Measurements from ENCODE around the gene CACNG4.

Gene CACNG4

DNA sequence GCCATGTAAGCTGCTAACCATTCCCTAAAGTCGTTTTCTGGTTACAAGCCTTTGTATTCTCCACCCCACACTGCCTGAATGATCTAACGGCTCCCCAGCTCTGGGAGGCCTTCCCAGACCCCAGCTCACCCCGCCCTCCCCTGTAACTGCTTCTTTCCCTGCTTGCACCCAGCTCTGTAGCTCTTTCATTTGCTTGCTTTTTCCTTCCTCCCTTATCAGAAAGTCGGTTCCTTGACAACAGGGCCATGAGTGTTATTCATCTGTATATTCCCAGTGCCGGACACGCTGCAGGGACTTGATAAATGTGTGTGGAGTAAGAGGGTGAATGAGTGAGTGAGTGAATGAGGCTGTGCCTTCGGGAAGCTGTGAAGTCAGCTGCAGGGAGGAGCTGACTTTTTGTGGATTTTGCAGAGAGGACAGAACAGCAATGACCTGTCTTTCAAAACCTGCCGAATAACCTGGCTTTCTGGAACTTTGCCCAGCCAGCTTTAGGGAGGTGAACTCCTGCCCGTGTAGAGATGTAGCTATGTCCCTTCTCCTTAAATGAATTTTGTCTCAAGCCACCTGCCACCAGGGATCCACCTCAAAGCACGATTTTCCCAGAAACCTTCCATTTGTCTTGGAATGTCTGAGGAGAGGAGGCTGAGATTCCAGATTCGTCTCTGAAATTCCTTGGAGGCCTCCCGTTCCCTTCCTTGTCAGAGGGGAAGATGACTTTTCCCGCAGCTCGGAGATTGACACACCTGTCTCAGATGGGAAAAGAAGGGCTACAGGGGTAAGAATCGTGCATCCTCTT is 20.0 kb upstream of the CACNG4 start:
- no peak for DNase-seq (ENCODE audit: low spot score)

DNA sequence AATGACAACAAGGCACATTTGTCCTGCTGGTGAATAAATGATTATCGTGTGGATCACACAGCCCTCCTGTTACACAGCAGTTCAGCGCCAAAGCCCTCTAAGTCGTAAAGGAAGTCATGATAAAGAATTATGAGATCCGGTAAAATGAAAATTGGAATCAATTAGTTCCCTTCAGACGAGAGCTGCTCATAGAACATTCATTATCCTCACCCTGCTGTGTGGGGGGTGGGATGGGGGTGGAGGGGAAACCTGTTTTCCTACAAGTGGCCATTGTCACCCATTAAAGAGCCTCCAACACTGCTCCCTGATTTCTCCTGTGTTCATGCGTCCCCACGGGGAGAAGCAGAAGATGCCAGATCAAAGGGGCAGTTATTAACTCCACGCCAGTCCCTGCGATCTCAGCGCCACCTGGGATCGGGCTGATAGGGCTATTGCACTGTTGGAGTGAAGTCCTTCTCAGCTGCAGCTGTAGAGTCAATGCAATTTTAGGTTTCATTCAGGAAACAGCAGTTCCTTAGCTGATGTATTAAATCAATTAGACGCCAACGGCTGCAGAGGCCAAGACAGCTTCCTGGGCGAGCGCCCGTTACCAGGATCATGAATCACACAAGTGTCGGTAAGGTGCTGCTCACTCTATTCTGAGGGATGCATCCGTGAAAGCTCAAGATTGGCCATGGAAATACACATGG is 19.2 kb upstream of the CACNG4 start:
- no peak for DNase-seq (ENCODE audit: low spot score)

DNA sequence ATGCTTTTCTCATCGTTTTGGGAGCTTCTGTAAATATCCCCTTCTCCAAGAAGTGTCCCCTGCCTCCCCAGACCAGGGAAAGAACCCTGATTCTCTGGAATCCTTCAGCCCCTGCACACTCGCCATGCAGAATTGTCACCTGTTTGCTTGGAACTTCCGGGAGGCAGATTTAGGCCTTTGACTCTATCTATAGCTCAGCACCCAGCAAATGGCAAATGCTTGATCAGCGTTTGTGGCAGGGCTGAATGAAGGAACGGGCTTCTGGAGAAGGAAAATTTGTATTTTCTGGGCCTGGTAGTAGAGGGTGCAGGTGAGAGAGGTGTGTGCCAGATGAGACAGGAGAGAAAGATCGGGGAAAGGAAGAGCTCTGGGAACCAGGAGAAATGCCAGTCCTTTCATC is 18.3 kb upstream of the CACNG4 start:
- DNase-seq (ENCODE audit: low spot score), result no peak

DNA sequence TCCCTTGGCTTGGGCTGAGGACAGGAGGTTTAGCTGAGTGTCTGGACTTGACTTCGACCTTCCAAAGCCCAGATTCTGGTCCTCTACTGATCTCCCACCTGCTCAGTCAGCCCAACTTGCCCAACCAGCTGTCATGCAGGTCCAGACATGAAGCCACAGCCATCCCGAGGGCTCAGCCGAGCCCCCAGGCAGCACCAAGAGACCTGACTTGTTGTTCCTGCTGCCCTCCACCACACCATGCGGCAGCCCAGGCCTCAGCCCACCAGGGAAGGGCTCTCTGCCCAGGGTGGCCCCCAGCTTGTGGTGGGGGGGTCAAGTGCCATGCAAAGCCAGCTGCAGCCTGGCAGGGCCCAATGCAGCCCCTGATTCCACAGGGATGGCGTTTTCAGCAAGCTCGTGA is 17.2 kb upstream of the CACNG4 start:
- no peak for DNase-seq (ENCODE audit: low spot score)

DNA sequence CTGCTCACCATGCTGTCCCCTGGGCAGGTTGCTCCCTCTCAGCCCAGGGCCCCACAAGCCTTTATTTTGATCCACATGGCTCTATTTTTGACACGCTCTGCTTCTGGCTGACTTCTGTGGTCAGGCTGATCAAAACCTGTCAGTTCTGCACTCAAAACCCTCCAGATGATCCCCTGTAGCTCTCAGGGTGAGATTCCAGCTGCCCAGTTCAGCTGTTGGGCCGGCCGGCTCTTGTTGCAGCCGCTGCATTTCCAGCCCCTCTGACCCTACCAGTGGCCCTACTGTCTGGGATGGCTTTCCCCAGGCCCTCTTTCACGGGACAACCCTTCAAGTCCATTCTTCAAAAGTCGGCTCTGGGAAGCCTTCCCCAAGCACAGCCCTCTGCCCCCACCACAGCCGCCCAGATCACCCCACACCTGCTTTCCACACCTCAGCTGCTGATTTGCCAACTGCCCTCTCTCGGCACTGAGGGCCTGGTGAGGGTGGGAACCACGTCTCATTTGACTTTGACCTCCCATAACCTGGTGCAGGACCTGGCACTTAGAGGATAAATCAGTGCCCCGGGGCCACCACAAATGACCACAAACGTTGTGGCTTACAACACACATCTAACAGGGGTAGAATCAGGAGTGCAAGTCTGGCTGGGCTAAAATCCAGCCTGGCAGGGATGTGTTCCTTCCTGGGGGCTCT is 16.3 kb upstream of the CACNG4 start:
- DNase-seq (ENCODE audit: low spot score), result no peak

DNA sequence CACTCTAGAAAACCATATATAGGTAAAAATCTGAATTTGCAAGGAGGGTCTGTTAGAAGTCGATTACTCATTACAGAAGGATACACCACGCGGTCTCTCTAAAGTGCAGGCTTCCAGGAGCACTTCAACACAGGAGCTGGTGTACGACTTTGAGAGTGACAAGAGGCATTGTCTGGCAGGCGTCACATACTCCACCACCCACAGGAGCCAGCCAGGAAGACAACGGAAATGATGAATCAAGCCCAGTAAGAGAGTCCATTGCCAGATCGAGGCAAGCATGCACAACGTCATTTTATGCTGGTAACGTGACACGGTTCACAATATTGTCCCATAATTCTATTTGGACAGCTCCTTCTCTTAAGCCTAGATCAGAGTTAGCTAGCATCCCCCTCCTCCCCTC is 15.0 kb upstream of the CACNG4 start:
- DNase-seq (ENCODE audit: low spot score), result no peak

DNA sequence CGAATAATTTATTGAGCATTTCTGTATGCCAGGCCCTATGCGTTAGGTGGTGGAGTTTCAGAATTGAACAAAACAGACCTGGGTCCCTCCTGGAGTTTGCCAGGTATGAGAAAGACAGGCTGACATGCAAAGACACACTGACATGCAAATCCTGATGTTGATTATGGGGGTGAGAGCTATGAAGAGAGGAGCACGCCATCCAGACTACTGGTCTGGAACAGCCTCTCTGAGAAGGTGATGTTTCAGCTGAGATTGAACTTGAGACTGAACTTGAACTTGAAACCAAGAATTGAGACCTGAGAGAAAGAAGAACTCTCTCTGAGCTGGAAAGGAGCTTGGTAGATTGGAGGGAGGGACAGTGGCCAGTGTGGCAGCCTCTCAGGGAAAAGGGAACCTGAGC is 14.2 kb upstream of the CACNG4 start:
- DNase-seq (ENCODE audit: low spot score), result no peak

DNA sequence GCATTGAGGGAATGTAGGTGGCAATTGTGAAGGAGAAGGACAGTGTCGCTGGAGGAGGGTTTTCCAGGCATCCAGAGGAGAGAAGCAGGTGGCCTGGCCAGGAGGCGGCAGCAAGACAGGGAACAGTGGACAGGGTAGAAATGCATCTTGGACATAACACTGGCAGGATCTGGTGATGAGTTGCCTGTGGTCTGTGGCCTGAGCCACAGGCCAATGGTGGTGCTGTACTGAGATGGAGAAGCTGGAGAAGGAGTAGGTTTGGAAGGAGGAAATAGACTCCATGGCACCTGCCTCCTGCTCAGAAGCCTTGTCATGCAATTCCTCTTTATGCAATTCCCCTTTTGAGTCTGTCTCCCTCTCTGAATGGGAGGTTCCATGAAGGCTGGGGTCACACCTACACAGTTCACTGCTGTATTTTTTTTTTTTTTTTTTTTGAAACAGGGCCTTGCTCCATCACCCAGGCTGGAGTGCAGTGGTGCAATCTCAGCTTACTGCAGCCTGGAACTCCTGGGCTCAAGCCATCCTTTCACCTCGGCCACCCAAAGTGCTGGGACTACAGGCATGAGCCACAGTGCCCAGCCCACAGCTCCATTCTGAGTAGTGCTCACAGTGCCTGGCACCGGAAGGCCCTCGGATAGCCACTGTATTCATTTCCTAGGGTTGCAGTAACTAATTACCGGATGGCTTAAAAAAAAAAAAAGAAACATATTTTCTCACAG is 13.5 kb upstream of the CACNG4 start:
- DNase-seq (ENCODE audit: low spot score), result no peak

DNA sequence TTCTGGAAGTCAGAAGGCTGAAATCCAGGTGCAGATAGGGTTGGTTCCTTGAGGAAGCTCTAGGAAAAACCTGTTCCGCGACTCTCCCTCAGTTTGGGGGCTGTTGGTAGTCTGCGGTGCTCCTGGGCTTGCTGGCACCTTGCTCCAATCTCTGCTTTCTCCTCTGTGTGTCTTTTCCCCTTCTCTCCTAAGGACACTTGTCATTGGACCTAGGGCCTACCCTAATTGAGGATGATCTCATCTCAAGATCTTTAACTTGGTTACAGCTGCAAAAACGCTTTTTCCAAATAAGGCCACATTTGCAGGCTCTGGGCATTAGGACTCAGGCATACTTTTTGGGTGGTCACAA is 12.9 kb upstream of the CACNG4 start:
- no peak for DNase-seq (ENCODE audit: low spot score)

DNA sequence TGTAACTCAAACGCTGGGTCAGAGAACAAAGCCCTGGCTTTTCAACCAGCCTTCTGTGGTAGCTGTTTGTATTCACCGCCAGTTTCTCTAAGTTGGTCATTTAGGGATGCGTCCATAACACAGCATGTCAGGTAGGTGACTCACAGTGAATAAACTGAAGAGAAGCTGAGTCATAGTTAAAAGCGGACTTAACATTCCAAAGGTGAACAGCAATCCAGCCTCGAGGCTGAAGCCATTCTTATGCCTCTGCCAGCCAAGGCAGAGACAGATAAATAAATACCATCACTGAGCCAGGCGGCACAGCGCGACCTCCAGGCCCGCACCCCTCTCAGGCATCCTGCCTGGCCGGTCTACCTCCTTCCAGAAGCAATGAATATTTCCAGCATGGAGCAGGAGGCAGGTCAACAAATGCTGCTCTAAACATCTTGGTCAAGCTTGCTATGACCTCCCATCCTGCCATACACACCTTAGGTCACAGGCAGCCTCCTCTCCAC is 12.4 kb upstream of the CACNG4 start:
- no peak for DNase-seq (ENCODE audit: low spot score)

DNA sequence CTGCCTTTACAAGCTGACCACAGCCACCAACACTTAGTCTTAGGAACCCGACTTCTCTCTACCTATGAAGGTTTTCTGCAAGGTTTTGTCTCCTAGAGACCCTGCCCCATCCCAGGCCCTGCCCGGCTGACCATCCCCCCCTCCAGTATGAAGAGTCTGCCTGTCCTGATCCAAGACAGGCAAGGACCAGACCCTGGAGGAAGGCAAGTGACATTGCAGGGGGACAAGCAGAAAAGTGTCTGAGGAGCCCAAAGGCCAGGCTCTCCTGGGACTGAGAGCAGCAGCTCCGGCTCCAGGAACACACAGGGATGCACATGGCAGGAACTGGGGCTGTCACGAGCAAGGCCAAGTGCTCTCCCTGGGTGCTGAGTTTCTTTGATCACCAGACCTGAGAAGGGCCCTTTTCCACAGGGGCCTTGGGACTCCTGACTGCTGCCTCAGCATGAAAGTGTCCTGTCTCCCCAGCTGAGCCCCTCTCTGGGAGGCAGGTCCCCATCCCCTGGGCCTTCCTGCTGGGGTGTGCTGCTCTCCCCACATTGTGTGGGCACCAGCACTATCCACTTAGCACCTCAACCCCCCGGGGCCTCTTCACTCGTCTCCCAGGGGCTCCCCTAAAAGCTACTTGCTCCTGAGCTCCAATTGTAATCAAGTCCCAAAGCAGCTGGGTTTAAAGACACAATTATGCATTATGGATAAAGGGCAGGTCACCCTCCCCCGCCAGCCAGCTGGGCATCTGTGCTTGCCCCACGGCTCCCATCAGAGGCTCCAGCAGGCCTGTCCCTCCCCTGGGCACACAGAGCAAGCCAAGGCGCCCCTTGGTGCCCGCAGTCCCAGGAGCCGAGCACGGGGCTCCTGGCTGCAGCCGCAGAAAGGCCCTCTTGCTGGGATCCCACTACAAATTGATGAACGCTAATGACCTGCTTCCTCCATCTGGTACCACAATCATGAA is 11.6 kb upstream of the CACNG4 start:
- DNase-seq (ENCODE audit: low spot score), result no peak

DNA sequence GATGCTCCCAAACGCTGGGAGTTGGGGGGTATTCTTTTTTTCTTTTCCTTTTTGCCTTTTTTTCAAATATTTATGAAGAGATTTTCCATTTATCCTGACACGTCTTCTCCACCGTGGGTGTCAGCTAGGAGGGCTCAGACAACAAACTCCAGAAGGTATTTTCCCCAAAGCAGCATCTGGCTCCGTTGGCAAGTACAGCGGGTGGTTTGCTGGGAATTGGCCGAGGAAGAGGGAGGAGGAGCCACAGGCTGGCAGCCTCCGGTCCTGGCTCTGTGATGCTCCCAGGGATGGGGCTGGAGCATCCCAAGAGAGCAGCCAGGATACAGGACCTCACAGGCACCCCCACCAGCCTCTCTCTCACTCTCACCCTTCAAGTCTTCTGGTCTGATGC is 10.9 kb upstream of the CACNG4 start:
- DNase-seq (ENCODE audit: low spot score), result peak; percentile 80

DNA sequence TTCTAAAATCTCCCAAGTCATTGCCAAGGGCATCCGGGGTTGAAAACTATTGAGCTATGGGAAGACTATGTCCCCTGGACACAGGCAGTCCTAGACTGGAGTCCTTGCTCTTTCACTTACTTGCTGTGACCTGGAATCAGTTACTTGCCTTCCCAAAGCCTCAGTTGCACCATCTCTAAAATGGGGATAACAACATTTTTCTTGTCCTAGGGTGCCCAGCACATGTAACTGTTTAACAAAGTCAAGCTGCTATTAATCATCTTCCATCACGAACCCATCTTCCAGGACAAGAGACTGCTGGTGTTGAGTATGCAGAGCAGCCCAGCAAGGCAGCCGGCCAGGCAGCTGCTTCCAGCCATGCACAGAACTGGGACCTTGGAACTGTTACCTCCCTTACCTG is 9.9 kb upstream of the CACNG4 start:
- DNase-seq (ENCODE audit: low spot score), result no peak

DNA sequence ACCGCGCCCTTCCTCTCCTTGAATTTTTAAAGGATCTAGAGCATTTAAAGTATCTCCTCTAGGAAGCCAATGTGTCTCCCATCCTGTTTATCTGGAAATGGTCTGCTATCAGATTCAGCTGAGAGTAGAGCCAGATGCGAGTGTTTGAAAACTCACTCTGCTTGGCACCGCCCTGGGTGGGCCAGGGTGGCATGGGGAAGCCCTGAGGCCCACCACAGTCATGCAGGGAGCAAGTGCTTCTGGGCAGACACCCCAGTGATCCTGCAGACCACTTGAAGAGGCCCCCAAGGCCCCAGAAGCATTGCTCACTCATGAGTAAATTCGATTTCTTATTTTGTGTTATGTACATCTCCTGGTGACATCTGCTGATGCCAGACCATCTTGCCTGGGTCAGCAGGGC is 8.7 kb upstream of the CACNG4 start:
- DNase-seq (ENCODE audit: low spot score), result no peak

DNA sequence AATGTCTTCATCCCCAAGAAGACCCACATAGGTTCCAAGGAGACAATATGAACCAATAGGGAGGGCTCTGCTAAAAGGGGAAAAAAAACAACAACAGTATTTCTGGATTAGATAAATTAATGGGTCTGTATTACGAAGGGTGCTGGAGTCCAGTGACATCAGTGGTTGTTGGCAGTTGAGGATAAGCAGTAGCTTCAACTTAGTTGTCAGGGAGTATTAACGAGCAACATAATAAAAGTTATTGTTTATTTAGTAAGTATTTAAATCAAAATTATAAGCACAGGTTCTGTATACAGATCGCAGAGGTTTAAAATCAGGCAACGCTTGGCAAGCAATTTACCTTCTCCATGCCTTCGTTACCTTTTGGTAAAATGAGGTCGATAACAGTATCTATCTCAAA is 7.6 kb upstream of the CACNG4 start:
- DNase-seq (ENCODE audit: low spot score), result no peak

DNA sequence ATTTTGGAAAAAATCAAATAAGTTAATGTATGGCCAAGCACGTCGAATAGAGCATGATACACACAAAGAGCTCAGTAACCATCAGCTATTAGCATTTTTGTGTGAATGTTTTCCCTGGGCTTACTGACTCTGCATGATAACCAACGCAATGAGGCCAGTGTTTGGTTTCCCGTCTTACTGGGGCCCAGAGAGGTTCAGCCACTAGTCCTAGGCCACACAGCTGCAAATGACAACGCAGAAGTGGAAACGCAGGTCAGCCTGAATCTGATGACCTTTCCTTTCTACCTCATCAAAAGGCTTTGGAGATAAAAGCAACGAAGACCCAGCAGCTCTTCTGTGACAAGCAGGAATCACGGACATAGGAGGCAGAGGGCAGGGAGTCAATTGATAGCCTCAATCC is 7.2 kb upstream of the CACNG4 start:
- DNase-seq (ENCODE audit: low spot score), result no peak

DNA sequence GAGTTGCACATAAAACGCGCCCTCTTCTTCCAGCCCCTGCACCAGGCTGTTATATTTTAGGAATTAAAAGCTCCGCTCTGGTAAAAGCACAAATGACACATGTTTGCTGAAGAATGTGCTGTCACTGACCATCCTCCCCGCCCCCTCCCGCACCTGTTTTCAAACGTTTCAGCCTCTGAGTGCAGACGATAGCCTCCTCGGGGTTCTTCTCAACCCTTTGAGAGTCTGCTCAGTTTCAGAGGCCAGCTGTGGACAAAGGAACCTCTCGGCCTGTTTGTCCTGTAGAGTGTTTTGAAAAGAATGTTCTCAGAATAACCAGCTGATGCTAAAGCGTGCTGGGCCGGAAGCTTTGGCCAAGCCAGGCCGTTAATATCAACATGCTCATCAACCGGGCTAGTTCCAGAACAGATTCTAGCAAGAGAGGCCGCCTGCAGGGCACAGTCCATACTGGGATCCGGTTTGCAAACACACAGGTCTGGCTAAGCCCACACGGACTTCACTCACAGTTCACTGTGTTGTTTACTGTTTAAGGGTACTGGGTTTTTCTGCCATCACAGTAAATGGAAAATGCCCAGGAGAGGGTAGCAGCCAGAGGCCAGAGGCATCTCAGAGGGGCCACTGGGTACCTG is 6.4 kb upstream of the CACNG4 start:
- no peak for DNase-seq (ENCODE audit: low spot score)

DNA sequence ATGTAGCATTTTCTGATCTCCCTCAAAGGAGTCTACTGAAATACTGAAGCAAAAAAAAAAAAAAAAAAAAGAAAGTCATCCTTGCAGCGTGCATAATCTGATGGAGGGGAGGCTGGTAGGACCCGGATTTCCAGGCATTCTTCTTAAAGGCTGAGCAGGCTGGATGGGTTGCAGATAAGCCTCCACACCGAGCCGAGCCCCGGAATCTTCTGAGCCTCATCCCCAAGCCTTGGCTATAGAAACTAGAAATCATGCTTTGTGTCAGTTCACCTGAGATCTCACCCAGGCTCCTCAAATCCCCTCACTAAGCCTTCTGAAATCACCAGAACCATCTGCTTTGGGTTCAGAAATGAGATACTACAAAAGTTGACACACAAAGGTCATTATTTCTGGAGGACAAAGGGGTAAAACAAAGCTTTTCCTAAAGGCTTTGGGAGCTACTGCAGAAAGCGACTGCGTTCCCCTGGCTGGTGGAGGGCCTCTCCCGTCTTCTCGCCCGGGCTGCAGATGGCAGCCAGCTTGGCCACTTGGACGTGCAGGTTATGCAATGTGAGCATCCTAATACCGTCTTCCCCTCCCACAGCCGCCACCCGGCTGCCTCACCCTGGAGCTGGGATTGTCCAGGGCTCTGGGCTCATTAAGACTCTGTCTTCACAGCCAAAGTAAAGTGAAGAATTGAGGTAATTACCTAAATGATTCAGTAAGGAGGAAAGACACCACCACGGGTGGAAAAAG is 4.7 kb upstream of the CACNG4 start:
- DNase-seq (ENCODE audit: low spot score), result no peak

DNA sequence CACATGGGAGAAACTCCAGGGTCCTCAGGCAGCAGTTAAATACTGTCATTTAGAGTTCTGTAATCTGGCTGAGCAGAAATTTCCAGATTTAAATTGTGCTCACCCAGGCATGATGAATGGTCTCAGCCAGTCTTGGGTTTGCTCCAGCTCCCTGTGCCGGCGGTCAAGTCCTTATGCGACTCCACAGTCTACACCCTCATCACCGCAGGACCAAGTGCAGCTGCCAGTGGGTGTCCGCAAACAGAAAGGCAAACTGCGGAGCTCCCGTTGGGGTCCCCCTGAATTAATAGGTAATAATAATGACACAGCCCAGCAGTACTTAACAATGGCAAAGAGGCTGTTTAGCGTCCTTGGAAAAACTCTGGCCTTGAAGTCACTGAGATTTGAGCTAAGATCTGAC is 3.9 kb upstream of the CACNG4 start:
- DNase-seq (ENCODE audit: low spot score), result no peak

DNA sequence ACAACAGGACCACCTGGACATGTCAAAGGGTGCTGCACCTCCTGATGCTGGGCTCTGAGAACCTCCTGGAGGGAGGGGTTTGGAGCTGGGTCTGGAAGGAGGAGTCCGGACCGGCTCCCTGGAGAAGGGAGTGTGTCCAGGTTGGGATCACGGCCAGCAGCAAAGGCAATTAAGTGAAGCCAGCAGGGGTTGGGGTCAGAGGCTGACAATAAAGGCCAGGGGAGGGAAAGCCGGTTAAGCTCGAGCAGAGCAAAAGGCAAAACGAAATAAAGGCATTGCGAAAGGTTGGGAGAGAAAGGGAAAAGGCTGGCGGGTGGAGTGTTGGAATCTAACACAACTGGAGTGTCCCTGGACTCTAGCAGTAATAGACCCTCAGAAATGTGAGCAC is 992 bp upstream of the CACNG4 start:
- DNase-seq (ENCODE audit: low spot score), result no peak

Measured in cerebellar cortex (tissue), 1 donor.